H1 (cell line): ENCODE results near the gene KIF3B. TPM values are rescaled to one million over a fixed set of nuclear protein-coding genes. Genes with fewer than 3 reads are reported as not detected.

Experiments used
- CHD2 ChIP-seq: IDR thresholded peaks from 2 replicates; pipeline ENCODE4 v1.6.1; 2012; ENCODE audit warnings: low read length, improper control_type of control experiment
- polyA plus RNA-seq, 7 experiments: library from polyadenylated mRNA; depleted of rRNA in 3 of 7; stranded (reverse) in 5 of 7; unstranded in 2 of 7; fragments of >200 nt in 5 of 7; fragments of 200-250 nt in 2 of 7; gene quantifications; 1 replicate in 5 of 7; 2 replicates in 1 of 7; 4 replicates in 1 of 7; pipeline versions ENCODE4 v1.2.1 to v1.2.3, GENCODE V29; 2011 to 2013; ENCODE audit warnings: missing spikeins in 2 of 7, mixed read lengths in 2 of 7
- total RNA-seq: library from RNA; stranded (reverse); fragmentation: NEBNext Ultra II Directional; extraction: Animal tissue kit (Norgen Biotek cat#: 25700); gene quantifications from 2 replicates; pipeline ENCODE4 v1.2.1, GENCODE V29; 2021
- TF ChIP-seq, protein P1 (sequence below): IDR thresholded peaks from 2 replicates; pipeline ENCODE4 v1.6.1; 2012; ENCODE audit warnings: low read length, inconsistent platforms

KIF3B gene
- total and polyA plus RNA-seq, 2 of the 8 experiments (the other 6 are each of a cell fraction or from before 2014, with no cell fraction given) = 10.1 to 22.4 TPM

DNA sequence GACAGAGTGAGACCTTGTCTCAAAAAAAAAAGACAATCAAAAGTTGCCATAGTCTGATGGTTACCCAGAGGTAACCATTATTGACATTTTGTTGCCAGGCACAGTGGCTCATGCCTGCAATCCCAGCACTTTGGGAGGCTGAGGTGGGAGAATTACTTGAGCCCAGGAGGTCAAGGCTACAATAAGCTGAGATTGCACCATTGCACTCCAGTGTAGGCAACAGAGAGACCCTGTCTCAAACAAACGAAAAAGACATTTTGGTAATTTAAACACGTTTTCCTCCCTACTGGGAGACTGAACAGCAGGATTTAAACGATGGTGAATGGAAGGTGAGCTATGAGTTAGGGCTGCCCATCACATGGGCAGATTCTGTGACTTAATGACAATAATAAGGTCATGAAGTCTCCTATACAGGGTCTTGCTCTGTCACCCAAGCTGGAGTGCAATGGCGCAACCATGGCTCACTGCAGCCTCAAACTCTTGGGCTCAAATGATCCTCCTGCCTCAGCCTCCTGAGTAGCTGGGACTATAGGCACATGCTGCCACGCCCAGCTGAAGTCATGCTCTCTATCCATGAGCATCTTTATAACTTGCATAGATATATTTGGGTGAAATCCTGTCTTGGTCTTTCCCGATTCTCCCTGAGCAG lies 76.5 kb downstream of the KIF3B start (continued):
- no peak for TF ChIP-seq CHD2
- TF ChIP-seq, protein P1, sequence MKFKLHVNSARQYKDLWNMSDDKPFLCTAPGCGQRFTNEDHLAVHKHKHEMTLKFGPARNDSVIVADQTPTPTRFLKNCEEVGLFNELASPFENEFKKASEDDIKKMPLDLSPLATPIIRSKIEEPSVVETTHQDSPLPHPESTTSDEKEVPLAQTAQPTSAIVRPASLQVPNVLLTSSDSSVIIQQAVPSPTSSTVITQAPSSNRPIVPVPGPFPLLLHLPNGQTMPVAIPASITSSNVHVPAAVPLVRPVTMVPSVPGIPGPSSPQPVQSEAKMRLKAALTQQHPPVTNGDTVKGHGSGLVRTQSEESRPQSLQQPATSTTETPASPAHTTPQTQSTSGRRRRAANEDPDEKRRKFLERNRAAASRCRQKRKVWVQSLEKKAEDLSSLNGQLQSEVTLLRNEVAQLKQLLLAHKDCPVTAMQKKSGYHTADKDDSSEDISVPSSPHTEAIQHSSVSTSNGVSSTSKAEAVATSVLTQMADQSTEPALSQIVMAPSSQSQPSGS = no peak
